HG03045 (cell line): Measurements from ENCODE around the gene TIGD3.

Source experiments
- ATAC-seq: cut with Tn5 transposase; IDR thresholded peaks from one replicate; pipeline ENCODE4 v1.9.1; 2021; ENCODE audit warnings: mild to moderate bottlenecking, moderate library complexity; ENCODE audit not compliant: unreplicated experiment

TIGD3 gene

DNA sequence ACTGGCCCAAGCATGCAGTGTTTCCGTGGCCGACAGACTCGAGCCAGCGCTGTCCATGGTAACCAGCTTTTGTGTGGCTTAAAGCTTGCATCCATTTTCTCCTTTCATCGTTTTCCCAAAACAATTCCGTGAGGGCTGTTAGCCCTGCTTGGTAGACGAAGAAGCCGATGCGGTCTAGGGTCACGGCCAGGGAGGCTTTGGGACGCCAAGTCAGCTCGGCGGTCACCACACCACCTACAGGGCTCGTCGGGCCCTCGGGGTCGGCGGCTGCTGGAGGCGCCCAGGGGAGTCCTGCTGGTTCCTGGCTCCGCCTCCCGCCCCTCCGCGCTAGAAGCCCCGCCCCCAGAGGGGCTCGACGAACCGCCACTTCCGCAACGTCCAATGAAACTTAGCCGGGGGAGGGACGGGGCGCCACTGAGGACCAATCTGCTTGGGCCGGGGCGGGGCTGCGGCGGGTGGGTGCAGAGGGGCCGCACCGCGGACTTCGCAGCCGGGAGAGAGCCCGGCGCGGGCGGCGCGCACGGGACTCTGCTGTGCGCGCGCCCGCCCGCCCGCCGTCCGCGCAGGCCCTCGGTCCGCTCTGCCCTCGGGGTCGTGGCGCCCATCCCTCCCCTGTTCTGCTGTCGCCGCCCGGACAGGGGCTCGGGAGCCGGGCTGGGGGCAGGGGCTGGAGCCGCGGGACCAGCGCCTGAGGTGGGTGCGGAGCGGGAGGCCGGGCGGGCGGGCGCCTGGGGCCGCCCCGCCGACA lies at the start of gene TIGD3:
TSS of gene TIGD3 (plus strand) at position 487 of the 748 bp plus-strand sequence. CDS start 1,058 bp downstream, outside the sequence.
- ATAC-seq: peak; percentile 85

- no peak for ATAC-seq
Measured at GRCh38 chr11:65305501-65306268, 48.9 kb upstream of the TIGD3 start.

- ATAC-seq: no peak
Measured at GRCh38 chr11:65307298-65308229, 47.0 kb upstream of the TIGD3 start.

DNA sequence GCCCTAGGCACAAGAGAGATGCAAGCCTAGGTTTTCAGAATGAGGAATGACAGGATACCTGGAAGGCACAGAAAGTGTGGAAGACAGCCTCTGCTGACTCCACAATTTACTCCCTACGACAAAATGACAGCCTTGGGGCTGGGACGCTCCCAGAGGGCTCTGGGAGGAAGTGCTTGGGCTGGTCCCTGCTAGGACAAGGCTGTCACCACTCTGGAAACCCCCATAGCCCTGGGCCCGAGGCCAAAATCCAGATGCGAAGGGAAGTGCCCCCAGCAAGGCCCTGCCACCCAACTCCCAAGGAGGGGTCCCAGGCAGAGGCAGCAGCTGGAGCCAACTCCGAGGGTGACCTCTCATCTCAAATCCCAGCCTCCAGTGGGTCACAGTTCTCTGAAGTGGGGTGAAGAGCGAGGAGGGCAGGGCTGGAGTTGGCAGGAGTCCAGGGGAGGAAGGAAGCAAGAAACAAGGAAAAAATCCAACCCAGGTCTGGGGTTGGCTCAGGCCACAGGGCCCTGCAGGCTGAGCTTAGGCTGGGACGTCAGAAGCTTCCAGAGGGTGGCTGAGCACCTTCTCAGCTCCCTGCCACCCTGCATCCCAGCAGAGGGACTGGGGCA lies 46.2 kb upstream of the TIGD3 start:
- ATAC-seq: no peak

DNA sequence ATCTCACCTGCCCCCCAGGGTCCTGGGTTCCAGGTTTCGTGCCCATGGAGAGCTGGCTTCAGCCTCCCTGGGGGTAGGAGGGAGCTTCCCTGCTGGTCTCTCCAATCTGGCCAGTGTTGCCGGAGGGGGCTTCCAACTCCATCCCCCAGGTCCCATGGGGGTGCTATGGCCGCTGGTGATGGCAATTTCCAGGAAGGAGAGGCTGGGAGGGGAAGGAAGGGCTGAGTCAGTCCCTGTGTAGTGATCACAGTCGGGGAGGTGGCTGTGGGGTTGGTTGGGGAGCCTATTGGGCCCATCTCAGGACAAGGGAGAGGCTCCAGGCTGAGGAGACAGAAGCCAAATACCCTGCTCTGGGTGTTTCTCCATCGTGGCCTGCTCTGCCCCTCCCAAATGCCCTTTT lies 45.5 kb upstream of the TIGD3 start:
- ATAC-seq: no peak

DNA sequence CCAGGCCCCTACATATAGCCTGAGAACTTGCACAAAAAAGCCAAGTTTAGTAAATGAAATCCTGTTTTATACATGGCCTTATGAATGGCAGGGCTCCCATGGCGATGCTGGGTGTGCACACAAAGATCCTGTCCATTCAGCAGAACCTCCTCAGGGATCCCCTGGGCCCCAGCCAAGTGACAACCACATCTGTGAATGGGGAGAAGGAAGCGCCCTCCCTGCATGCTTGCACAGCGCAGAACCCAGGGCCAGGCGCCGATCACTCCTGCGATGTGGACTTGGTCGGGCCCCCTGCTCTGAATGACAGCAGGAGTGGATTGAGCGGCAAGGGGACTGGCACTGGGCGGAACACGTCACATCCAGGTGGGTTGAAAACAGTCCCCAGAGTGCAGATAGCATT lies 44.3 kb upstream of the TIGD3 start:
- ATAC-seq: no peak

GRCh38 chr11:65310736-65311135 lies 43.8 kb upstream of the TIGD3 start:
- ATAC-seq: no peak

DNA sequence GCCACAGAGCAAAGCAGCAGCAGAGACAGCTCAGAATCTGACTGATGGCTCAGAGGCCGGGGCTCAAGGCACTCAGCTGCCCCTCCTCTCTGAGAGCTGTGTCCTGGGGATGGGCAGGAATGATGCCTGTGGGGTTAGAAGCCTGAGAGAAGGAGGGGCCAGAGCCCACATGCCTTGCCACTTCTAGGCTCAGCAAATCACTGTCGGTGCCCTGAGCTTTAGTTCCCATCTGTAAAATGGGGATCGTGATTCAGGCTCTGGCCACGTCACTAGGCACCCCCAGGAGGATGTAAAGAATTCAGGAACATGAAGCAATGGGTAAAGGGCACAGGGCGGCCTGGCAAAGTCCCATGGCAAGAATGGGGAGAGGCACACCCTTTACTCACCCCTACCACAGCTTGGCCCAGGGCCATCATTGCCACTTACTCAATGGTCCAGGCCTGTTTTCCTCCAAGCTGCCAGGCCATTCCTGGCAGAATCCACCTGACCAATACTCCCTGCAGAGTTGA lies 43.3 kb upstream of the TIGD3 start:
- ATAC-seq: no peak

- peak; percentile 79 for ATAC-seq
Measured at GRCh38 chr11:65314501-65315203, 39.9 kb upstream of the TIGD3 start, which contains the start of gene CDC42EP2. Gene CDC42EP2, plus strand, starts transcription at chr11:65314866. Its CDS starts 6,033 bp downstream, at chr11:65320899.

DNA sequence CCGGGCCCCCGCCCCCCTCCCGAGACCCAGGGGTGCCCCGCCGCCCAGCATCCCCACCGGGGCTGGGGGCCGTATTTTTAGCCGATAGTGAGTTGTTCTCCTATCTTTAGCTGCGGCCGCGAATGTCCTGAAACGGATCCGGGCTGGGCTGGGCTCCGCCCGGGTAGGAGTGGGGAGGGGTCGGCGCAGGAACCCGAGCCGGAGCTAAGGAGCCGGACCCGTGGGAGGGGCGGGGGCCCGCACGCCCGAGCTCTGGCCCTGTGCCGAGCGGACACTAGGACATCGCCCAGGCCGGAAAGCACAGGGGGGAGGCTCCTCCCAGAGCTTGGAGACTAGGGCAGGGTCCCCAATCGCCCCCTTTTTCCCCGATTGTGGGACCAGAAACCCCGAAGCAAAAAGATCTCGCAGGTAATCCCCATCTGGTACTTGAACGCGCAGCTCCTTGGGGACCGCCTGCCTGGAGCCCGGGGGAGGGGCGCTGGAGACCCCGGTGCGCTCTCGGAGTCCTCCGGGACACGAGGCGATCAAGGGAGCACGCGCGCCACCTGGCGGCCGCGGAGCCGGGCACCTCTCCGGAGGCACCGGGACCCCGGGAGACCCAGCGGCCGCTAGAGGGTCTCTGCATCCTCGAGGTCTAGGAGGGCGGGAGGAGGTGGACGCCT lies 39.2 kb upstream of the TIGD3 start:
- ATAC-seq: peak; percentile 40

DNA sequence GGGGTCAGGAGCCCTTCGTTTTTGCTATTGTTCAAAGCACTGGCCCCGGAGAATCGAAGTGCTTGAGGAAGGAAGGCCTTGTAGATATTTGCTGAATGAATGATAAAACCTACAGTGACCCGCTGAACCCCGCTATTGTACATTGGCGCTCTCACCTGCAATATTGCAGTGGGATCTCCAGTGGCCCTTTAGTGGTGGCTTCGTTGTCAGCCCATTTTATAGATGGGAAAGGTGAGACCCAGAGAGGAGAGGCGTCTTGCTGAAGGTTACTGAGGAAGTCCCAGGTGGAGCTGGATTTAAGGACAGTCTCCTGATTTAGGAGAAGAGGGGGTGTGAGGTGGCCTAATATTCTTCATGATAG lies 38.7 kb upstream of the TIGD3 start:
- ATAC-seq: no peak

DNA sequence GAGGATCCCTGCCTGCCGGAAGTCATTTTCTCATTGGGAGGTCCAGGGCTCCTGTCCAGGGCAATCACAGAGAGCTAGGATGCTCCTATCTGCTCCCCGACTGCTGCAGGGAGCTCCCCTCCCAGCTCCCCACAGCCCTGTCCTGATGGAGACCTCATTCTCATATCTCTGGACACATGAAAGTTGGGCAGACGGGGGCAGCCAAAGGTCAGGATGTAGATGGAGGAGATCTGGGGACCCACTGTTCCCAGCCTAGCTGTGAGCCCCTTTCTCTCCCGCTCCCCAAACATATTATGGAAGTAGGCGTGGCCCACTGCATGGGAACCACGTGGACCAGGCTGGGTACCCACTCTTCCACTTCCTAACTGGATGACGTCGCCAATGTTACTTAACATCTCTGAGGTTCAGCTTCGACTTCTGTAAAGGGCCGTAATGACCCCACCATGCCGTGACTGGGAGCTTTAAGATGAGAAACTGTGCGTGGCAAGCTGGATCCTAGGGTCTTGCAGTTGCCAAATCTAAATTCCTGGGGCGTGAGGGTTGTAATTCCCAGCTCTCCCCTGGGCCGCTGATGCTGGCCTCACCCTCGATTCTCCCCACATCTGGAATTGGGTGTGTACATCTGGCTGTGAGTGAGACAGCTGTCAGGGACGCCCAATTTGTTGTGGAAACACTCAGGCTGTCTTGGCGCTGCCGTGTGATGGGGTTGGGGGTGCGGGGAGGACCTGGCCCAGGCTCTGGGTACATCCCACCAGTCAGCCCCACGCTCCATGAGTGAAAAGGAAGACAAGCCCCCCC lies 38.1 kb upstream of the TIGD3 start:
- ATAC-seq: no peak

DNA sequence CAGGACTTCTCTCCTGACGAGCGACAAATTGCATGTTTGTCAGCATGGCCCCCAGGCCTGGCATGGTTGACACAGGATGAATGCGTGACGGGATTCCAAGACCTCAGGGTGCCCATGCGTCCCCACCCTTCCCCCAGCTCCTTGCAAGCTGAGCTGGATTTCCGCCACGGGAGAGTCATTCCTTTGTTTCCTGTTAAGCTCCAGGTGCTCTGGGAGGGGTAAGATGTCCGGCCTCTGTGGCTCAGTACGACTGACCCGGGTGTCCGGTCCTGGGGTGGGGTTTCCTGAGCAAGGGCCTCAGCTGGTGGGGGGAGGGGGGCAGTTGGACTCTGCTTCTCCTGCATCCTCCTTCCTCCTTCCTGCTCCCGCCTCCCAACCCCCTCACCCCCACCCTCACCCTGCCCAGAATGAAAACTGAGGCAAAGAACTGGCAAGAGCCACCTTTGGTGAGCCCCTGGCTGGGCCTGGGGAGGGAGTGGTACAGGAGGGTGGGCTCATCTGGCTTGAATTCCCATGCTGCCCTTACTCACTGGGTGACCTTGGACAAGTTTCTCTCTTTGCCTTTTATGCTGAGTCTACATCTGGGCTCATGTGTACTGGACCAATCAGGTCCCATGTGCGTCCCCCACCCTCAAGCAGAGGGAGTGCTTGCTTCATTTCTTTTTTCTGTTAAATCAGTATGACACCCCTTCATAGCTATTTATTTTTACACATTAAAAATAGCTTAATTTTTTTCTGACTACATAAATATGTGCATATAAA lies 37.3 kb upstream of the TIGD3 start:
- ATAC-seq: no peak

DNA sequence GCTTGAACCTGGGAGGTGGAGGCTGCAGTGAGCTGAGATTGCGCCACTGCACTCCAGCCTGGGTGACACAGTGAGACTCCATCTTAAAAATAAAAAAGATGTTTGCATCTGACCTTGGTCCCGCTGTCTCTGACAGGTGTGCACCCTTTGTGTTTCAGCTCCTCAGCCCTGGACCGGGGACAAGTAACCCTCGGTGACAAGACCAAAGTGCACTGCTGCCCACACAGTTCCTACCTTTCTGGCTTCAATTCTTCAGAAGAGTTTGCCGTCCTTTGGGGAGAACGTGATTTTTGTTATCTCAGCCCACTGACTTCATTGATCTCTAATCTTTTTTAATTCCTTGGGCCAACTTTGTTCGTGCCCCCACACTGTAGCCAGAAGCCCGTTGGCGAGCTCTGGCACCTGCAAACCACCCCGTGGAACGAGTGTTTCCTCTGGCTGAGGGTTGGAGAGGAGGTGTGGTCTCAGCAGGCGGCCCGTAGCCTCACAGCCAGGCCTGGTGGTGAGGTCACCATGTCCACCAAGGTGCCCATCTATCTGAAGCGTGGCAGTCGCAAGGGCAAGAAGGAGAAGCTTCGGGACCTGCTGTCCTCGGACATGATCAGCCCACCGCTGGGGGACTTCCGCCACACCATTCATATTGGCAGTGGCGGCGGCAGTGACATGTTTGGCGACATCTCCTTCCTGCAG lies 34.0 kb upstream of the TIGD3 start:
- ATAC-seq: no peak

DNA sequence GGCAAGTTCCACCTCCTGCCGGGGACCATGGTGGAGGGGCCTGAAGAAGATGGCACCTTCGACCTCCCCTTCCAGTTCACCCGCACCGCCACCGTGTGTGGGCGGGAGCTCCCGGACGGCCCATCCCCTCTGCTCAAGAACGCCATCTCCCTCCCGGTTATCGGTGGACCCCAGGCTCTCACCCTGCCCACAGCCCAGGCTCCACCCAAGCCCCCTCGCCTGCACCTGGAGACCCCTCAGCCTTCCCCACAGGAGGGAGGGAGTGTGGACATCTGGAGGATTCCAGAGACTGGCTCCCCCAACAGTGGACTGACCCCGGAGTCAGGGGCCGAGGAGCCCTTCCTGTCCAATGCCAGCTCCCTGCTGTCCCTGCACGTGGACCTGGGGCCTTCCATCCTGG lies 33.5 kb upstream of the TIGD3 start:
- no peak for ATAC-seq

GRCh38 chr11:65321828-65322485 lies 32.6 kb upstream of the TIGD3 start:
- no peak for ATAC-seq

DNA sequence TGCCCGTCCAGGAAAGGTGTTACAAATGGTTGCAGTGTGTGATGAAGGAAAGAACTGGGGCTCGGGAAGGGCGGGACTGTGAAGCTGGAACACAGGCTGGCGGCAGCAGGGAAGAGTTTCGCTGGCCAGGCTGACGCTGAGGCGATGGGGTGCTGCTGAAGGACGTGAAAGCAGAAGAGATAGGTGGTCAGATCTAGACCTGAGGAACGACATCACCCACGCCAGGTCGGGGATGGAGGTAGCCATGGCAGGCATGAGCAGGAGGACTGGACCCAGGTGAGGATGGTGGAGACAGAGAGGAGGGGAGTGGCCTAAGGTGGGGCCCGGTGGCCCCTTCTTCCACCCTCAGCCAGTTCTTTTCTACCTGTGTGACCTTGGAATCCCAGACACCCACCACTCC lies 30.7 kb upstream of the TIGD3 start:
- ATAC-seq: no peak
